Coronary artery (tissue), 2 donors: Measurements from ENCODE around the gene XRCC5.

Source experiments
- DNase-seq: peaks from one replicate; pipeline ENCODE4 v3.0.0-alpha.2; 2017; ENCODE audit warnings: low spot score
- H3K27ac ChIP-seq, 2 donors: fragments of 200-600 bp; sonication (generic); one replicate each; pipeline ENCODE4 v1.5.1; 2016 to 2019
- H3K4me3 ChIP-seq: fragments of 200-600 bp; sonication (generic); 2 replicates; pipeline ENCODE4 v1.5.1; 2016; ENCODE audit warnings: mild to moderate bottlenecking, moderate library complexity
- TF ChIP-seq, protein P1 (sequence below): fragments of 200-600 bp; sonication (generic); IDR thresholded peaks from one replicate; pipeline ENCODE4 v1.5.1; 2019; ENCODE audit warnings: antibody characterized with exemption

XRCC5 gene

DNA sequence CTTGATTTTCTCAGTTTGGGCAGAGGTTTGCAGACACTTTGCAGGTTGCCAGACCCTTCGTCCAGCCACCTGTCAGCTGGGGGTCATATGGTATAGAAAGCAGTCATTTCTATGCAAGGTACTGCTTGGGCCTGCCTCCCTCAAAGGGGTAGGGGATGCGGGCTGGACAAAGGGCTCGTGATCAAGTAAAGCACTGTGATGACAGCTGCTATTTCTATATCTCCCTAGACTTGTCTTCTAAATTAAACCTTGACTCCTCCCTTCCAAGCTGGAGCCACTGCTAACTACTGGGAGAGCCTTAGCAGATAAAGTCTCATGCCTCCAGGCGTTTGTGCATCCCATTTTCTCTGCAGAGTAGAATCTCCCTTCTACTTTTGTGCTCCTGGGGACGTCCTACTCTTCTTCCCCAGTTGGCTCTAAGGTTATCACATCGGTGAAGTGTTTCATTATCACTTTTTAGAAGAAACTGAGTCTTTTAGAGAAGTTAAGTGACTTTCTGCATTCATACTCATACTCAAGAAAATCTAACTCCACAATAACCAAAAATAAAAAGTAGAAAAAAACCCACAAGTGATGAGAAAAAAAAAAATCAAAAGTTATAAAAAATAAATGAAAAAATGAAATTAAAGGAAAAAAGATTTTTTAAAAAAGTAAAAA is 710 bp upstream of the XRCC5 start:
- H3K27ac ChIP-seq, result no peak overlapping the region
- H3K4me3 ChIP-seq, result peak overlapping the region; percentile 75
- no peak for DNase-seq
- TF ChIP-seq, protein P1, sequence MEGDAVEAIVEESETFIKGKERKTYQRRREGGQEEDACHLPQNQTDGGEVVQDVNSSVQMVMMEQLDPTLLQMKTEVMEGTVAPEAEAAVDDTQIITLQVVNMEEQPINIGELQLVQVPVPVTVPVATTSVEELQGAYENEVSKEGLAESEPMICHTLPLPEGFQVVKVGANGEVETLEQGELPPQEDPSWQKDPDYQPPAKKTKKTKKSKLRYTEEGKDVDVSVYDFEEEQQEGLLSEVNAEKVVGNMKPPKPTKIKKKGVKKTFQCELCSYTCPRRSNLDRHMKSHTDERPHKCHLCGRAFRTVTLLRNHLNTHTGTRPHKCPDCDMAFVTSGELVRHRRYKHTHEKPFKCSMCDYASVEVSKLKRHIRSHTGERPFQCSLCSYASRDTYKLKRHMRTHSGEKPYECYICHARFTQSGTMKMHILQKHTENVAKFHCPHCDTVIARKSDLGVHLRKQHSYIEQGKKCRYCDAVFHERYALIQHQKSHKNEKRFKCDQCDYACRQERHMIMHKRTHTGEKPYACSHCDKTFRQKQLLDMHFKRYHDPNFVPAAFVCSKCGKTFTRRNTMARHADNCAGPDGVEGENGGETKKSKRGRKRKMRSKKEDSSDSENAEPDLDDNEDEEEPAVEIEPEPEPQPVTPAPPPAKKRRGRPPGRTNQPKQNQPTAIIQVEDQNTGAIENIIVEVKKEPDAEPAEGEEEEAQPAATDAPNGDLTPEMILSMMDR, result no peak

DNA sequence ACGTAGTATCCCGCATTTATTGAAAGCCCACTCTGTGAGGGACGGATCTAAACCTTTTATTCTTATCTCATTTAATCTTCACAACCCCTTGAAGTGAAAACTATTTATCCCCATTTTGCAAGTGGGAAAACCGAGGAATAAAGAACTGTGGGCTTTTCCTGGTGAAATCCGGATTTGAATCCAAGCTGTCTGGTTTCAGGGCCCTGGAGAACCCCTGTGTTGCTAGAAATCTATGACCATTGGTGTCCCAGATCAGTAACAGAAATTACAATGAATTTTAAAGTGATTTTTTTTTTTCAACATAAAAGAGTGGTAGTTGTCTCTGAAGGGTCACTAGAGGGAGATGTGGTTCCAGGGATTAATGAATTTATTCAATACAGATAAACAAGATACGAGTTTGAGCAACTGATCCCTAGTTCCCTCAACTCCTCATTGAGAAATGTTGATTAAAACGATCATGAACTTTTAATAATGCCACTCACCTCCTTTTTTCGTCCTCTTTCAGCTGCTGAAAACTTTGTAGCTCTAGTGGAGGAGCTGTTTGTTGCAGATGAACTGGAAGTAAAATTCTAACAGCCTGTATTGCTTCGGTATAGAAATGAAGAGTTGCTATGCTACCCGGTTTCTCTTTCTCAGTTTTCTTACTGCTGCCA is 940 bp downstream of the XRCC5 start:
- H3K27ac ChIP-seq, result peak overlapping the region; percentile 73 to 85
- TF ChIP-seq, protein P1, result no peak
- DNase-seq, result no peak
- H3K4me3 ChIP-seq, result peak overlapping the region; percentile 75

DNA sequence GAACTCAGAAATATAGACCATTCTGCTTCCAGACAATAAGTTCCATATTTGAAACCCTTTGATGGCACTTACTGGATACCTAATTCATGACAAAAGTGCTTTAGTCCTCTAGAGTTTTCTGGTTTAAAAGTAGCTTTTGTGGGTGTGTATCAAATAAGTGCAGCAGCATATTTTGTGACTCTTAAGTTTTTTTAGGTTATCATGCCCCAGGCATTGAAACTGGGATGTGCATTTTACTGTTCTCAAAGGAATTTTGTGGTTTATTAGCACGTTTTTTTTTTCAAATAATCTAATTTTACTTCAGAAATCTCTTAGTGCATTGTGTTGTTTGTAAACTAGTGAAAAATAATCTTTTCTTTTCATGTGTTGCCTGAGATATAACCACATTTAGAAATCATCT is 1.5 kb downstream of the XRCC5 start:
- no peak for DNase-seq
- Histone ChIP-seq H3K27ac (peak overlapping the region in 1 of 2 donors; percentile 73), H3K4me3 (peak overlapping the region; percentile 75)
- TF ChIP-seq, protein P1, result no peak

DNA sequence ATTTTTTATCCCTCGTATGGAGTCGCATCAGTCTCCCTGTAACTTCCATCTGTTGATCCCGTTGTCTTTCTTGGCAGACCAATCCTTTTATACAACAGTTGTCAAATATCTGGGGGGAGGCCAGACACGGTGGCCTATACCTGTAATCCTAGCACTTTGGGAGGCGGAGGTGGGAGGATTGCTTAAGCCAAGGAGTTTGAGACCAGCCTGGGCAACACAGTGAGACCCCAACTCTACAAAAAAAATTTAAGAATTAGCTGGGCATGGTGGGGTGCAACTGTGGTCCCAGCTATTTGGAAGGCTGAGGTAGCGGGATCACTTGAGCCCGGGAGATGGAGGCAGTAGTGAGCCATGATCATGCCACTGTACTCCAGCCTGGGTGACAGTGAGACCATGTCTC is 2.0 kb downstream of the XRCC5 start:
- no peak overlapping the region for H3K27ac ChIP-seq
- no peak for DNase-seq
- TF ChIP-seq, protein P1, result no peak
- no peak overlapping the region for H3K4me3 ChIP-seq

DNA sequence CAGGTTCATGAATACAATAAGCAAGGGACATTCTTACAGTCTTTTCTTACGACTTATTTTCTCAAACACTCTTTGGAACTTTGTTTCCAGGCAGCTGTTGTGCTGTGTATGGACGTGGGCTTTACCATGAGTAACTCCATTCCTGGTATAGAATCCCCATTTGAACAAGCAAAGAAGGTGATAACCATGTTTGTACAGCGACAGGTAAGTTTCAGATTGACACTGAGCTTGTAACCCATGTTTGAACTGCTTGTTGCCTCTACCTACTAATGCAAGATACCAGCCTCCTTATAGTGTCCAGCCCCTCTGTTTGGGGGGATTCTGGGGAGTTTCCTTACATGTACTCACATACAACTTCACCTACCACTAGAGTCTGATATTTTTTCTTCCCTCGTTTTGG is 3.8 kb downstream of the XRCC5 start:
- Histone ChIP-seq H3K4me3 (no peak overlapping the region), H3K27ac (no peak overlapping the region)
- no peak for DNase-seq
- TF ChIP-seq, protein P1, result no peak

DNA sequence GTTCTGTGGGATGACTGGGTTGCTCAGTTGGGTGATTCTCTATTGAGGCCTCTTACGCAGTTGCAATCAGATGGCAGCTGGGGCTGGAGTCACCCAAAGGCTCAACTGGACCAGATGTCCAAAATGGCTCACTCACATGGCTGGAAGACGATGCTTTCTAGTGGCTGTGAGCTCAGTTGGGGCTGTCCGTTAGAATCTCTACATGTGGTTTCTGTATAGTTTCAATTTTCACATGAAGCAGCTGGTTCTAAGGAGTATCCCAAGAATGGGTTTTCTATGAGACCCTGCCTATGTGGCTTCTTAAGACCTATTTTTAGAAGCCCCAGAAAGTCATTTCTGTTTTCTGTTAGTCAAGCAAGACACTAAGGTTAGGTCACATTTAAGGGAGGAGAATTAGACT is 4.4 kb downstream of the XRCC5 start:
- TF ChIP-seq, protein P1, result no peak
- DNase-seq, result no peak
- Histone ChIP-seq H3K27ac (no peak overlapping the region), H3K4me3 (no peak overlapping the region)

DNA sequence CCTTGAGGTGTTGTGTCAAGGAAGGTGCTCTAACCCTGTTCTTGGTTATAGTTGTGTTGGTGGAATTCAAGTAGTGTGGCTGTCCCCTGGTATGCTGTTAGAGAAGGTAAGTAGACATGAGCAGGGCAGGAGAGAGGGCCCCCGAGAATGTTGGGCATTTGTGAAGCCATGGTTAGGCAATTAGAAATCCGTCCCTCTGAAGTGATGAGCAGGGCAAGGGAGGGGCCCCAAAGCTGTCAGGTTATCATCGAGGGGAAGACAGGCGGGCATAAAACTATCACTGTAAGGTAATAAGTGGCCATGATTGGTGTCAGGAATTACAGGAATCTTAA is 5.2 kb downstream of the XRCC5 start:
- peak overlapping the region; percentile 70 for H3K4me3 ChIP-seq
- no peak overlapping the region for H3K27ac ChIP-seq
- TF ChIP-seq, protein P1, result no peak
- DNase-seq, result no peak
